IMR-90 (cell line): ENCODE measurements around the gene PRKCA. TPM values are rescaled to one million over a fixed set of nuclear protein-coding genes. Genes with fewer than 3 reads are reported as not detected.

Experiments
- ATAC-seq: fragments of 200-7000 bp; cut with Tn5 transposase; 2 replicates; pipeline ENCODE4 v1.9.1; 2020; ENCODE audit warnings: low read depth, mild to moderate bottlenecking, moderate library complexity
- BruUV-seq: library from RNA; stranded (reverse); fragments of 400-500 nt; replicated peaks from 2 replicates; lab custom pipeline; 2021; lab: Mats Ljungman, UMichigan
- CTCF ChIA-PET: fragments of 300-600 bp; formaldehyde crosslinking; extraction: SDS; loops from one replicate; lab custom pipeline; 2021; ENCODE audit warnings: antibody characterized with exemption; lab: Yijun Ruan, JAX
- POLR2A ChIA-PET: fragments of 300-600 bp; sonication (Branson Sonifier 250); formaldehyde crosslinking; loops from one replicate; lab custom pipeline; 2022; ENCODE audit warnings: antibody characterized with exemption; ENCODE audit not compliant: unreplicated experiment; lab: Charles Lee
- DNase-seq: peaks from one replicate; pipeline ENCODE4 v3.0.0; 2013
- H2AFZ ChIP-seq: replicated peaks from 2 replicates; pipeline ENCODE3; 2013; ENCODE audit warnings: low read length, mild to moderate bottlenecking; ENCODE audit not compliant: poor library complexity
- H2AK5ac ChIP-seq: 2 replicates; pipeline ENCODE4 v1.6.1; 2013; ENCODE audit warnings: low read depth, low read length, inconsistent platforms
- H2AK9ac ChIP-seq: replicated peaks from 2 replicates; pipeline ENCODE3; 2013; ENCODE audit warnings: mild to moderate bottlenecking, low read depth, low read length, moderate library complexity; ENCODE audit not compliant: poor library complexity
- H2BK120ac ChIP-seq: 2 replicates; pipeline ENCODE4 v1.6.1; 2013; ENCODE audit warnings: low read depth, low read length, inconsistent platforms
- H2BK15ac ChIP-seq: 3 replicates; pipeline ENCODE4 v1.6.1; 2013; ENCODE audit warnings: low read depth, low read length, inconsistent platforms
- H2BK20ac ChIP-seq: 2 replicates; pipeline ENCODE4 v1.6.1; 2013; ENCODE audit warnings: low read depth, mild to moderate bottlenecking, inconsistent platforms, low read length, moderate library complexity
- H2BK5ac ChIP-seq: 2 replicates; pipeline ENCODE4 v1.6.1; 2013; ENCODE audit warnings: mild to moderate bottlenecking, low read depth, low read length, inconsistent platforms; ENCODE audit not compliant: poor library complexity, severe bottlenecking
- H3K14ac ChIP-seq: replicated peaks from 2 replicates; pipeline ENCODE4 v1.6.1; 2013; ENCODE audit warnings: low read depth, low read length, inconsistent platforms
- H3K18ac ChIP-seq: 2 replicates; pipeline ENCODE4 v1.6.1; 2013; ENCODE audit warnings: low read depth, low read length, control low read depth
- H3K23ac ChIP-seq: 2 replicates; pipeline ENCODE4 v1.6.1; 2013; ENCODE audit warnings: low read depth, low read length, inconsistent platforms
- H3K27ac ChIP-seq: 2 replicates; pipeline ENCODE4 v1.5.1; 2013; ENCODE audit warnings: mild to moderate bottlenecking, control low read depth, low read length; ENCODE audit not compliant: insufficient read depth
- H3K27me3 ChIP-seq: 2 replicates; pipeline ENCODE4 v1.6.1; 2013; ENCODE audit warnings: low read length; ENCODE audit not compliant: control insufficient read depth, insufficient read depth
- H3K36me3 ChIP-seq: 2 replicates; pipeline ENCODE4 v1.6.1; 2013; ENCODE audit warnings: low read length, mixed read lengths; ENCODE audit not compliant: control insufficient read depth, insufficient read depth
- H3K4ac ChIP-seq: 2 replicates; pipeline ENCODE4 v1.6.1; 2013; ENCODE audit warnings: low read depth, low read length, inconsistent platforms
- H3K4me1 ChIP-seq: 2 replicates; pipeline ENCODE4 v1.6.1; 2013; ENCODE audit warnings: low read length, mixed read lengths; ENCODE audit not compliant: control insufficient read depth, insufficient read depth
- H3K4me2 ChIP-seq: 2 replicates; pipeline ENCODE4 v1.6.1; 2013; ENCODE audit warnings: low read depth, mild to moderate bottlenecking, control low read depth, low read length, moderate library complexity
- H3K4me3 ChIP-seq: 2 replicates; pipeline ENCODE4 v1.5.1; 2013; ENCODE audit warnings: low read depth, mild to moderate bottlenecking, control low read depth, low read length, moderate library complexity; ENCODE audit not compliant: insufficient read depth
- H3K56ac ChIP-seq: 2 replicates; pipeline ENCODE4 v1.6.1; 2013; ENCODE audit warnings: low read length, inconsistent platforms; ENCODE audit not compliant: insufficient read depth; ENCODE audit errors: extremely low read depth
- H3K79me1 ChIP-seq, 2 experiments: 2 replicates each; pipeline ENCODE4 v1.6.1; 2013; ENCODE audit warnings: low read length in 2 of 2, inconsistent platforms in 1 of 2, low read depth in 1 of 2
- H3K9ac ChIP-seq: 2 replicates; pipeline ENCODE4 v1.6.1; 2013; ENCODE audit warnings: low read depth, low read length, control low read depth
- H3K9me1 ChIP-seq: 2 replicates; pipeline ENCODE4 v1.6.1; 2013; ENCODE audit warnings: low read length, inconsistent platforms; ENCODE audit not compliant: insufficient read depth
- H3K9me3 ChIP-seq: 2 replicates; pipeline ENCODE4 v1.6.1; 2013; ENCODE audit warnings: low read length; ENCODE audit not compliant: control insufficient read depth, insufficient read depth
- H4K20me1 ChIP-seq: 2 replicates; pipeline ENCODE4 v1.6.1; 2013; ENCODE audit warnings: low read length, inconsistent platforms; ENCODE audit not compliant: insufficient read depth
- H4K5ac ChIP-seq: 2 replicates; pipeline ENCODE4 v1.6.1; 2013; ENCODE audit warnings: mild to moderate bottlenecking, low read depth, low read length, control low read depth
- H4K8ac ChIP-seq, 2 experiments: 2 replicates each; pipeline ENCODE4 v1.6.1; 2013; ENCODE audit warnings: low read depth in 2 of 2, low read length in 2 of 2, control low read depth in 1 of 2, inconsistent platforms in 1 of 2
- H4K91ac ChIP-seq: 2 replicates; pipeline ENCODE4 v1.6.1; 2013; ENCODE audit warnings: low read depth, low read length, inconsistent platforms; ENCODE audit not compliant: insufficient read depth
- BHLHE40 ChIP-seq: fragments of 150-350 bp; IDR thresholded peaks from 2 replicates; pipeline ENCODE4 v1.6.1; 2016; ENCODE audit warnings: mild to moderate bottlenecking, low read depth, low read length
- CEBPB ChIP-seq: IDR thresholded peaks from 2 replicates; pipeline ENCODE4 v1.6.1; 2012; ENCODE audit warnings: low read depth, low read length, improper control_type of control experiment
- CHD1 ChIP-seq: IDR thresholded peaks from 2 replicates; pipeline ENCODE4 v1.6.1; 2012; ENCODE audit warnings: low read depth, low read length, improper control_type of control experiment
- CTCF ChIP-seq: conservative IDR thresholded peaks from 2 replicates; pipeline ENCODE4 v1.5.1; 2012; ENCODE audit warnings: mild to moderate bottlenecking, low read depth, low read length, improper control_type of control experiment
- ELK1 ChIP-seq: fragments of 150-350 bp; IDR thresholded peaks from 2 replicates; pipeline ENCODE4 v1.6.1; 2016; ENCODE audit warnings: low read depth, mild to moderate bottlenecking, low read length, moderate library complexity, borderline replicate concordance
- FOS ChIP-seq: fragments of 150-350 bp; IDR thresholded peaks from 2 replicates; pipeline ENCODE4 v1.6.1; 2016; ENCODE audit warnings: low read depth, low read length
- MAFK ChIP-seq: IDR thresholded peaks from 2 replicates; pipeline ENCODE4 v1.6.1; 2012; ENCODE audit warnings: low read depth, low read length, improper control_type of control experiment
- MAZ ChIP-seq: IDR thresholded peaks from 2 replicates; pipeline ENCODE4 v1.6.1; 2012; ENCODE audit warnings: low read depth, mild to moderate bottlenecking, low read length, improper control_type of control experiment, moderate library complexity, borderline replicate concordance
- MXI1 ChIP-seq: IDR thresholded peaks from 2 replicates; pipeline ENCODE4 v1.6.1; 2012; ENCODE audit warnings: low read depth, mild to moderate bottlenecking, low read length, moderate library complexity, borderline replicate concordance
- NFE2L2 ChIP-seq: fragments of 150-350 bp; IDR thresholded peaks from 2 replicates; pipeline ENCODE4 v1.6.1; 2016; ENCODE audit warnings: low read depth, mild to moderate bottlenecking, low read length
- POLR2A ChIP-seq: IDR thresholded peaks from 2 replicates; pipeline ENCODE4 v1.6.1; 2012; ENCODE audit warnings: mild to moderate bottlenecking, low read depth, low read length
- RAD21 ChIP-seq: IDR thresholded peaks from 2 replicates; pipeline ENCODE4 v1.6.1; 2012; ENCODE audit warnings: low read length, improper control_type of control experiment
- RCOR1 ChIP-seq: IDR thresholded peaks from 2 replicates; pipeline ENCODE4 v1.6.1; 2012; ENCODE audit warnings: mild to moderate bottlenecking, low read length, improper control_type of control experiment; ENCODE audit not compliant: insufficient replicate concordance
- RFX5 ChIP-seq: IDR thresholded peaks from 2 replicates; pipeline ENCODE4 v1.8.0; 2012; ENCODE audit warnings: low read depth, mild to moderate bottlenecking, low read length, moderate library complexity
- SMC3 ChIP-seq: fragments of 150-350 bp; IDR thresholded peaks from 2 replicates; pipeline ENCODE4 v1.6.1; 2016; ENCODE audit warnings: low read depth, mild to moderate bottlenecking, antibody characterized with exemption, low read length, moderate library complexity
- USF2 ChIP-seq: fragments of 150-350 bp; IDR thresholded peaks from 2 replicates; pipeline ENCODE4 v1.6.1; 2017; ENCODE audit warnings: mild to moderate bottlenecking, antibody characterized with exemption, low read length, low read depth
- WGBS, 2 experiments: methylation state at CpG; one replicate each; pipeline versions ENCODE4 v1.1.5 to v1.1.7; 2013; ENCODE audit warnings: missing lambda C conversion rate in 2 of 2; ENCODE audit not compliant: insufficient read length in 1 of 2; ENCODE audit errors: extremely low coverage in 2 of 2; 5-methylcytosine and 5-hydroxymethylcytosine counted together
- dilution Hi-C: fragments of 300-500 bp; cut with HindIII; formaldehyde crosslinking; loops from one replicate; pipeline ENCODE4 v1.14.3; 2018; ENCODE audit warnings: low sequenced_read_pairs; ENCODE audit not compliant: unreplicated experiment
- in situ Hi-C: fragments of 300-500 bp; cut with MboI; formaldehyde crosslinking; loops from 3 replicates; pipeline ENCODE4 v1.14.3; 2019; ENCODE audit warnings: low sequenced_read_pairs, inconsistent platforms, mixed read lengths
- intact Hi-C: fragments of 100-400 bp; cut with micrococcal nuclease; formaldehyde crosslinking; loops from 2 replicates; pipeline ENCODE4 v1.10.0; 2022
- polyA plus RNA-seq, 3 experiments: library from polyadenylated mRNA; depleted of rRNA; stranded (reverse); fragments of >200 nt; gene quantifications; 2 replicates each; pipeline ENCODE4 v1.2.3, GENCODE V29; 2012; ENCODE audit warnings: low replicate concordance in 1 of 3
- total RNA-seq: library from RNA; depleted of rRNA; stranded (reverse); fragments of >200 nt; gene quantifications from 2 replicates; pipeline ENCODE4 v1.2.3, GENCODE V29; 2012

PRKCA gene
- total and polyA plus RNA-seq, 2 of the 4 experiments (the other 2 are of a cell fraction) = 31.0 to 46.0 TPM

- TF ChIP-seq MAZ (no peak), USF2 (no peak), CEBPB (no peak), CHD1 (no peak), MXI1 (no peak), NFE2L2 (no peak), SMC3 (no peak), BHLHE40 (no peak), ELK1 (no peak), RCOR1 (no peak), POLR2A (no peak), RFX5 (no peak), MAFK (no peak), CTCF (no peak), RAD21 (no peak), FOS (no peak)
- dilution Hi-C loops = no loop called here
- Histone ChIP-seq H2BK20ac (no peak overlapping the region), H2AK5ac (no peak overlapping the region), H2BK120ac (no peak overlapping the region), H3K23ac (no peak overlapping the region), H3K14ac (no peak overlapping the region), H3K9me3 (no peaks in the 10 kb centered on the region), H3K9me1 (0 out of 2 replicates have a peak, but pooled peaks cover 1% of the 10 kb centered on the region), H2BK15ac (no peak overlapping the region), H3K36me3 (peaks cover 48% of the 10 kb centered on the region), H3K27ac (no peak overlapping the region), H4K20me1 (peaks cover 2% of the 10 kb centered on the region; the same call in 1 of the 2 replicates), H2AK9ac (no peak overlapping the region), H2AFZ (no peak overlapping the region), H2BK5ac (no peak overlapping the region), H3K4me3 (no peak overlapping the region), H3K9ac (no peak overlapping the region), H4K91ac (no peak overlapping the region), H3K56ac (no peak overlapping the region), H3K79me1 (no peaks in the 10 kb centered on the region; a peak in 1 of 4 replicates), H3K18ac (no peak overlapping the region), H4K8ac (no peak overlapping the region), H3K27me3 (no peaks in the 10 kb centered on the region), H4K5ac (no peak overlapping the region), H3K4me1 (no peaks in the 10 kb centered on the region), H3K4me2 (no peak overlapping the region), H3K4ac (no peak overlapping the region)
- intact Hi-C loops = no loop called here
- no CpG with 5 or more reads among the region's 4 CpGs for WGBS, 2 experiments
- DNase-seq (no peak), ATAC-seq (no peak)
- POLR2A ChIA-PET = no interaction called here
- no TSS peak for BruUV-seq
- in situ Hi-C loops = no loop called here
- CTCF ChIA-PET = no interaction called here
These were observed 435.9 kb downstream of the PRKCA start for GRCh38 chr17:66738301-66738700.
